HUES64 (cell line): Measurements from ENCODE around the gene TTC22.
A peak's percentile ranks its signal among the peaks of the same experiment; 100 is the strongest.
"Not testable (repeated sequence)": the region's sequence is repeated elsewhere in the genome, so short reads cannot be mapped to it uniquely, and the experiment has no call there.

Source experiments
- H3K27ac ChIP-seq: 2 replicates; pipeline ENCODE4 v1.7.0; 2013; ENCODE audit warnings: low read depth, low read length, inconsistent platforms
- H3K27me3 ChIP-seq: 2 replicates; pipeline ENCODE4 v1.6.1; 2013; ENCODE audit warnings: mild to moderate bottlenecking, low read length; ENCODE audit not compliant: insufficient read depth
- H3K36me3 ChIP-seq: 2 replicates; pipeline ENCODE4 v1.6.1; 2013; ENCODE audit warnings: mild to moderate bottlenecking, low read length; ENCODE audit not compliant: insufficient read depth
- H3K4me1 ChIP-seq: 2 replicates; pipeline ENCODE4 v1.6.1; 2013; ENCODE audit warnings: mild to moderate bottlenecking, low read length, moderate library complexity; ENCODE audit not compliant: insufficient read depth
- H3K4me3 ChIP-seq: 2 replicates; pipeline ENCODE4 v1.5.1; 2013; ENCODE audit warnings: mild to moderate bottlenecking, low read length, moderate library complexity
- H3K9ac ChIP-seq: 2 replicates; pipeline ENCODE4 v1.6.1; 2013; ENCODE audit warnings: mild to moderate bottlenecking, low read depth, low read length
- H3K9me3 ChIP-seq: 2 replicates; pipeline ENCODE4 v1.6.1; 2013; ENCODE audit warnings: low read depth, low read length; ENCODE audit not compliant: insufficient read depth
- WGBS: fragments of 150-250, 120-280 bp; methylation state at CpG from one replicate; pipeline ENCODE4 v1.1.7; 2013; ENCODE audit warnings: missing lambda C conversion rate; 5-methylcytosine and 5-hydroxymethylcytosine counted together

Gene TTC22

GRCh38 chr1:54777011-54777410, 24.1 kb downstream of the TTC22 start:
- no peak overlapping the region for H3K9ac ChIP-seq
- H3K27ac ChIP-seq: no peak overlapping the region
- peaks cover 34% of the 10 kb centered on the region for H3K27me3 ChIP-seq
- 75% methylated on average over 4 of the region's 4 CpGs for WGBS
- H3K36me3 ChIP-seq: no peaks in the 10 kb centered on the region
- H3K4me3 ChIP-seq: no peak overlapping the region
- H3K4me1 ChIP-seq: no peaks in the 10 kb centered on the region
- no peaks in the 10 kb centered on the region for H3K9me3 ChIP-seq

- H3K27ac ChIP-seq, H3K4me3 ChIP-seq, H3K36me3 ChIP-seq, H3K9ac ChIP-seq, H3K9me3 ChIP-seq, H3K4me1 ChIP-seq: not testable (repeated sequence)
- 94% methylated on average over 16 of the region's 16 CpGs for WGBS
- peaks cover 25% of the 10 kb centered on the region for H3K27me3 ChIP-seq
These were observed 25.0 kb downstream of the TTC22 start for GRCh38 chr1:54775828-54776721.

GRCh38 chr1:54774820-54775498, 26.2 kb downstream of the TTC22 start:
- H3K36me3 ChIP-seq: no peaks in the 10 kb centered on the region
- no peaks in the 10 kb centered on the region for H3K9me3 ChIP-seq
- H3K9ac ChIP-seq: no peak overlapping the region
- no peak overlapping the region for H3K4me3 ChIP-seq
- H3K27ac ChIP-seq: no peak overlapping the region
- peaks cover 14% of the 10 kb centered on the region for H3K27me3 ChIP-seq
- 77% methylated on average over 14 of the region's 15 CpGs for WGBS
- no peaks in the 10 kb centered on the region for H3K4me1 ChIP-seq

- H3K27ac ChIP-seq: no peak overlapping the region
- H3K4me3 ChIP-seq: no peak overlapping the region
- H3K27me3 ChIP-seq: no peaks in the 10 kb centered on the region
- no peaks in the 10 kb centered on the region for H3K4me1 ChIP-seq
- H3K9me3 ChIP-seq: no peaks in the 10 kb centered on the region
- 96% methylated on average over 2 of the region's 2 CpGs for WGBS
- H3K9ac ChIP-seq: no peak overlapping the region
- no peaks in the 10 kb centered on the region for H3K36me3 ChIP-seq
These were observed 28.2 kb downstream of the TTC22 start for GRCh38 chr1:54772951-54773350.

GRCh38 chr1:54768093-54768492, 33.0 kb downstream of the TTC22 start:
- no peaks in the 10 kb centered on the region for H3K9me3 ChIP-seq
- no peaks in the 10 kb centered on the region for H3K27me3 ChIP-seq
- H3K4me1 ChIP-seq: peaks cover 8% of the 10 kb centered on the region; the same call in 1 of the 2 replicates
- 93% methylated on average over 5 of the region's 5 CpGs for WGBS
- H3K27ac ChIP-seq: no peak overlapping the region
- no peak overlapping the region for H3K4me3 ChIP-seq
- no peaks in the 10 kb centered on the region for H3K36me3 ChIP-seq
- H3K9ac ChIP-seq: no peak overlapping the region

GRCh38 chr1:54767526-54767925, 33.6 kb downstream of the TTC22 start:
- WGBS: 54% methylated on average over 6 of the region's 6 CpGs
- H3K27ac ChIP-seq: no peak overlapping the region

GRCh38 chr1:54766726-54767125, 34.4 kb downstream of the TTC22 start:
- Histone ChIP-seq H3K27ac (no peak overlapping the region), H3K27me3 (no peaks in the 10 kb centered on the region), H3K9ac (no peak overlapping the region), H3K4me3 (no peak overlapping the region), H3K4me1 (peaks cover 9% of the 10 kb centered on the region; the same call in 1 of the 2 replicates), H3K36me3 (no peaks in the 10 kb centered on the region), H3K9me3 (no peaks in the 10 kb centered on the region)
- 57% methylated on average over 4 of the region's 4 CpGs for WGBS

More at GRCh38 chr1:54767526-54767925, 33.6 kb downstream of the TTC22 start:
- no peaks in the 10 kb centered on the region for H3K9me3 ChIP-seq
- H3K9ac ChIP-seq: no peak overlapping the region
- no peaks in the 10 kb centered on the region for H3K27me3 ChIP-seq
- H3K36me3 ChIP-seq: no peaks in the 10 kb centered on the region
- no peak overlapping the region for H3K4me3 ChIP-seq
- H3K4me1 ChIP-seq: peaks cover 9% of the 10 kb centered on the region; the same call in 1 of the 2 replicates

- H3K27ac ChIP-seq: no peak overlapping the region
- WGBS: 75% methylated on average over 12 of the region's 13 CpGs
- H3K4me1 ChIP-seq: peaks cover 9% of the 10 kb centered on the region; the same call in 1 of the 2 replicates
- no peaks in the 10 kb centered on the region for H3K9me3 ChIP-seq
- H3K4me3 ChIP-seq: peak overlapping the region; percentile 59
- H3K27me3 ChIP-seq: no peaks in the 10 kb centered on the region
- no peaks in the 10 kb centered on the region for H3K36me3 ChIP-seq
- H3K9ac ChIP-seq: no peak overlapping the region
These were observed 36.1 kb downstream of the TTC22 start for GRCh38 chr1:54764922-54765561.

GRCh38 chr1:54764133-54764921, 36.8 kb downstream of the TTC22 start, which contains the start of gene PARS2:
PARS2 (minus strand) TSS chr1:54764523; CDS start chr1:54759161, 5,362 bp downstream.
- H3K27me3 ChIP-seq: no peaks in the 10 kb centered on the region
- H3K4me1 ChIP-seq: peaks cover 9% of the 10 kb centered on the region; the same call in 1 of the 2 replicates
- WGBS: under 1% methylated on average over 56 of the region's 57 CpGs
- no peaks in the 10 kb centered on the region for H3K36me3 ChIP-seq
- H3K4me3 ChIP-seq: peak within 1 kb of the TSS; percentile 93
- peak within 1 kb of the TSS; percentile 52 for H3K27ac ChIP-seq
- no peaks in the 10 kb centered on the region for H3K9me3 ChIP-seq
- H3K9ac ChIP-seq: peak within 1 kb of the TSS; percentile 90

- H3K4me1 ChIP-seq: peaks cover 9% of the 10 kb centered on the region; the same call in 1 of the 2 replicates
- H3K27ac ChIP-seq: peak overlapping the region; percentile 52
- H3K9ac ChIP-seq: peak overlapping the region; percentile 90
- no peaks in the 10 kb centered on the region for H3K27me3 ChIP-seq
- peaks cover 3% of the 10 kb centered on the region for H3K36me3 ChIP-seq
- 5% methylated on average over 9 of the region's 11 CpGs for WGBS
- H3K4me3 ChIP-seq: peak overlapping the region; percentile 93
- no peaks in the 10 kb centered on the region for H3K9me3 ChIP-seq
These were observed 37.3 kb downstream of the TTC22 start for GRCh38 chr1:54763816-54764132.
